ENCODE measurements around the gene RBM38. TPM values are rescaled to one million over a fixed set of nuclear protein-coding genes. Genes with fewer than 3 reads are reported as not detected.

The RBM38 gene
- total and polyA plus RNA-seq, 9 of the 15 experiments (the other 6 are each of a cell fraction or from before 2014, with no cell fraction given): 0.28 to 82.4 (median 33.2) TPM

DNA sequence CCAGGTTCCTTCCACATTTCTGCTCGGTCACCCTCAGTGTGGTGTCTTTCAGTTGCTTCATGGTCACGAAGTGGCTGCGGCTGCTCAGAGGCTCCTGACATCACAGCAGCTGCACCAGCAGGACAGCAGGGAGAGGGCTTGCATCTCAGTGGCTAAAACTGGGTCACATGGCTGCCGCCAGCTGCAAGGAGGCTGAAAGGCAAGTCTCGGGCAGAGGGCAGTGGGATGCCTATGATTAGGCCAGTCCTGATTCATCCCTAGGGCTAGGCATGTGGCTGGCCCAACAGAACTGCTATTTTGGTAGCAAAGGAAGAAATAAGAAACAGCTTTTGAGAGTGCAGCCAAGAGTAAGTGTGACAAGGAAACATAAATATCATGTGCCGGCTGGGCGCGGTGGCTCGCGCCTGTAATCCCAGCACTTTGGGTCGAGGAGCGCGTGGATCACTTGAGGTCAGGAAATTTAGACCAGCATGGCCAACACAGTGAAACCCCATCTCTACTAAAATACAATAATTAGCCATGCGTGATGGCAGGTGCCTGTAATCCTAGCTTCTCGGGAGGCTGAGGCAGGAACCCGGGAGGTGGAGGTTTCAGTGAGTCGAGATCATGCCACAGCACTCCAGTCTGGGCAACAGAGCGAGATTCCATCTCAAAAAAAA lies 46.6 kb downstream of the RBM38 start:
- no peak overlapping the region; a peak in 1 of 4 replicates for H3K9ac ChIP-seq (ENCODE audit: insufficient read depth in 1 of 2, low read depth in 2 of 2, low read length in 2 of 2)
- ChIA-PET POLR2A (no interaction called here), CTCF (ENCODE audit: low intra/inter-chr PET ratio) (no interaction called here)
- FAIRE-seq (no peak), ATAC-seq (no peak), DNase-seq (ENCODE audit: extremely low read depth in 1 of 4, low spot score in 3 of 4) (no peak)
- H3K9me3 ChIP-seq (replicated peaks; ENCODE audit: control insufficient read depth, insufficient read depth, low read depth, low read length): no peaks in the 10 kb centered on the region
- no peak overlapping the region for H2AFZ ChIP-seq (ENCODE audit: low read depth, low read length)
- no TSS peak for BruUV-seq (replicated peaks)
- no peaks in the 10 kb centered on the region for H3K36me3 ChIP-seq (ENCODE audit: control insufficient read depth, insufficient read depth, low read length)
- H3K27ac ChIP-seq (ENCODE audit: extremely low read depth, low read depth, low read length): no peak overlapping the region
- H3K4me1 ChIP-seq (replicated peaks in 1 of 2; ENCODE audit: control insufficient read depth in 2 of 2, insufficient read depth in 2 of 2, low read length in 2 of 2): peaks cover 27 to 55% of the 10 kb centered on the region in 2 experiments; a peak in 4 of 5 replicates
- H3K9me1 ChIP-seq (ENCODE audit: control insufficient read depth, insufficient read depth, low read length): no peaks in the 10 kb centered on the region
- H3K79me2 ChIP-seq (ENCODE audit: control insufficient read depth, insufficient read depth, low read length): no peaks in the 10 kb centered on the region
- 74% methylated on average over 18 of the region's 18 CpGs for WGBS (ENCODE audit: insufficient coverage, low coverage, missing lambda C conversion rate)
- in situ Hi-C loops (cut with MboI) (no loop called here), intact Hi-C loops (cut with micrococcal nuclease) (no loop called here)
- no peaks in the 10 kb centered on the region for H4K20me1 ChIP-seq (replicated peaks; ENCODE audit: control insufficient read depth, insufficient read depth, low read length)
- H3K27me3 ChIP-seq (ENCODE audit: control insufficient read depth in 2 of 2, insufficient read depth in 2 of 2, low read length in 2 of 2): no peaks in the 10 kb centered on the region
- no peak overlapping the region for H3K4me2 ChIP-seq (ENCODE audit: insufficient read depth, low read length)
- no peak overlapping the region for H3K4me3 ChIP-seq
- TF ChIP-seq ILK (tag; IDR thresholded peaks at IDR 0.05; ENCODE audit: borderline replicate concordance, low read depth) (no peak), SMARCA5 (IDR thresholded peaks at IDR 0.05) (0 out of 2 replicates have a peak, but pooled peaks have one; percentile 20), BRCA1 (IDR thresholded peaks at IDR 0.05) (no peak), BRCA1 (CRISPR knock-in tag; IDR thresholded peaks at IDR 0.05) (no peak), CHD4 (IDR thresholded peaks at IDR 0.05; ENCODE audit: insufficient read depth, insufficient replicate concordance, low read depth, low read length, poor library complexity, severe bottlenecking) (no peak), ZBED1 (IDR thresholded peaks at IDR 0.05) (no peak), DPF2 (IDR thresholded peaks at IDR 0.05) (no peak), NBN (IDR thresholded peaks at IDR 0.05; ENCODE audit: low read depth) (no peak), KHSRP (IDR thresholded peaks at IDR 0.05) (no peak), MEF2A (IDR thresholded peaks at IDR 0.05; ENCODE audit: control insufficient read depth, low read depth, low read length) (no peak), MED1 (CRISPR knock-in tag; IDR thresholded peaks at IDR 0.05; ENCODE audit: borderline replicate concordance) (no peak), POU5F1 (IDR thresholded peaks at IDR 0.05; ENCODE audit: borderline replicate concordance, low read depth, low read length, partially characterized antibody) (no peak), MAFK (IDR thresholded peaks at IDR 0.05; ENCODE audit: low read length) (no peak), SOX6 (IDR thresholded peaks at IDR 0.05) (no peak), PML (IDR thresholded peaks at IDR 0.05; ENCODE audit: low read length) (no peak), RBM17 (IDR thresholded peaks at IDR 0.05; ENCODE audit: borderline replicate concordance, low read depth, low read length) (no peak), ZNF583 (CRISPR knock-in tag; IDR thresholded peaks at IDR 0.05) (no peak), CHCHD3 (CRISPR knock-in tag; IDR thresholded peaks at IDR 0.05) (no peak), U2AF1 (optimal IDR thresholded peaks at IDR 0.05; ENCODE audit: low read depth, low read length) (no peak), ARNT (IDR thresholded peaks at IDR 0.05) (no peak), ZFP36 (IDR thresholded peaks at IDR 0.05; ENCODE audit: low read depth, low read length, partially characterized antibody) (no peak)
- TF ChIP-seq, protein P1, sequence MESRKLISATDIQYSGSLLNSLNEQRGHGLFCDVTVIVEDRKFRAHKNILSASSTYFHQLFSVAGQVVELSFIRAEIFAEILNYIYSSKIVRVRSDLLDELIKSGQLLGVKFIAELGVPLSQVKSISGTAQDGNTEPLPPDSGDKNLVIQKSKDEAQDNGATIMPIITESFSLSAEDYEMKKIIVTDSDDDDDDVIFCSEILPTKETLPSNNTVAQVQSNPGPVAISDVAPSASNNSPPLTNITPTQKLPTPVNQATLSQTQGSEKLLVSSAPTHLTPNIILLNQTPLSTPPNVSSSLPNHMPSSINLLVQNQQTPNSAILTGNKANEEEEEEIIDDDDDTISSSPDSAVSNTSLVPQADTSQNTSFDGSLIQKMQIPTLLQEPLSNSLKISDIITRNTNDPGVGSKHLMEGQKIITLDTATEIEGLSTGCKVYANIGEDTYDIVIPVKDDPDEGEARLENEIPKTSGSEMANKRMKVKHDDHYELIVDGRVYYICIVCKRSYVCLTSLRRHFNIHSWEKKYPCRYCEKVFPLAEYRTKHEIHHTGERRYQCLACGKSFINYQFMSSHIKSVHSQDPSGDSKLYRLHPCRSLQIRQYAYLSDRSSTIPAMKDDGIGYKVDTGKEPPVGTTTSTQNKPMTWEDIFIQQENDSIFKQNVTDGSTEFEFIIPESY (CRISPR knock-in tag; IDR thresholded peaks at IDR 0.05): 0 out of 2 replicates have a peak, but pooled peaks have one; percentile 31
- TF ChIP-seq, protein P2, sequence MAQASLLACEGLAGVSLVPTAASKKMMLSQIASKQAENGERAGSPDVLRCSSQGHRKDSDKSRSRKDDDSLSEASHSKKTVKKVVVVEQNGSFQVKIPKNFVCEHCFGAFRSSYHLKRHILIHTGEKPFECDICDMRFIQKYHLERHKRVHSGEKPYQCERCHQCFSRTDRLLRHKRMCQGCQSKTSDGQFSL (CRISPR knock-in tag; IDR thresholded peaks at IDR 0.05): no peak
- TF ChIP-seq, protein P2 (tag; IDR thresholded peaks at IDR 0.05): no peak
